Pancreas (tissue), 10 donors: ENCODE results near the gene EGF. TPM values are rescaled to one million over a fixed set of nuclear protein-coding genes. Genes with fewer than 3 reads are reported as not detected.
A peak's percentile ranks its signal among the peaks of the same experiment; 100 is the strongest.

ENCODE experiments used
- ATAC-seq, 4 donors: fragments of 200-7000 bp; cut with Tn5 transposase; one replicate each; pipeline versions ENCODE4 v1.8.0 to v1.9.1; 2020; ENCODE audit warnings: mild to moderate bottlenecking in 4 of 4, moderate library complexity in 4 of 4
- DNase-seq, 6 donors: peaks; one replicate each; pipeline ENCODE4 v3.0.0-alpha.2; 2020
- FAIRE-seq: peaks from 2 replicates; lab custom pipeline; 2012; peaks lifted over from hg19 to GRCh38; lab: Jason Lieb, UNC
- H3K27ac ChIP-seq, 4 donors: fragments of 200-600 bp; sonication (generic); 1 replicate in 3 of 4; 2 replicates in 1 of 4; pipeline versions ENCODE4 v1.5.0 to v1.8.0; 2020
- H3K27me3 ChIP-seq, 4 donors: fragments of 200-600 bp; one replicate each; pipeline ENCODE4 v1.8.0; 2021
- H3K36me3 ChIP-seq, 3 donors: fragments of 200-600 bp; sonication (generic) in 1 of 3; one replicate each; pipeline versions ENCODE4 v1.5.0 to v1.8.0; 2020 to 2021
- H3K4me1 ChIP-seq, 3 donors: fragments of 200-600 bp; one replicate each; pipeline ENCODE4 v1.8.0; 2021
- H3K4me3 ChIP-seq, 4 donors: fragments of 200-600 bp; sonication (generic) in 2 of 4; one replicate each; pipeline versions ENCODE4 v1.5.0 to v1.8.0; 2020 to 2021
- H3K9me3 ChIP-seq, 4 donors: fragments of 200-600 bp; one replicate each; pipeline ENCODE4 v1.8.0; 2021
- CTCF ChIP-seq, 4 donors: fragments of 200-600 bp; sonication (generic) in 3 of 4; IDR thresholded peaks; one replicate each; pipeline versions ENCODE4 v1.5.0 to v1.8.0; 2021; ENCODE audit warnings: antibody characterized with exemption in 4 of 4
- WGBS, 2 donors: extraction: QIAGEN DNeasy Blood & Tissue Kit; methylation state at CpG; one replicate each; pipeline ENCODE4 v1.1.7; 2013; 5-methylcytosine and 5-hydroxymethylcytosine counted together
- intact Hi-C, 3 donors: fragments of 100-400 bp; cut with DNase I; formaldehyde crosslinking; loops; one replicate each; pipeline versions ENCODE4 v1.11.1 to v1.14.2; 2022
- polyA plus RNA-seq, 2 donors: library from polyadenylated mRNA; stranded (reverse); fragments of 200-250 nt; gene quantifications; one replicate each; pipeline ENCODE4 v1.2.3, GENCODE V29; 2013
- total RNA-seq, 6 donors: library from RNA; stranded (reverse); fragmentation: NEBNext Ultra II Directional in 4 of 6; extraction: Animal tissue kit (Norgen Biotek cat#: 25700) in 4 of 6; gene quantifications; one replicate each; pipeline versions ENCODE4 v1.2.1 to v1.2.4, GENCODE V29; 2021 to 2023
- donor health status: healthy with polysubstance abuse.
- donor health status: DM: no; HTN: no; CAD: no; lungs with moderate emphysema.
- donor health status: DM: no; HTN: no; CAD: no.
- donor health status: control.
- donor health status: control.
- donor health status: Bipolar disorder and iron deficiency.
- donor health status: DM: yes; HTN: yes; CAD: no.
- donor health status: DM: no; HTN: no; CAD: no.
- donor health status: DM: no; HTN: no; CAD: no.
- donor health status: DM: yes; HTN: yes; CAD: no.

EGF gene
- total and polyA plus RNA-seq, 8 donors, result 12.8 to 67.2 (median 23.1) TPM

DNA sequence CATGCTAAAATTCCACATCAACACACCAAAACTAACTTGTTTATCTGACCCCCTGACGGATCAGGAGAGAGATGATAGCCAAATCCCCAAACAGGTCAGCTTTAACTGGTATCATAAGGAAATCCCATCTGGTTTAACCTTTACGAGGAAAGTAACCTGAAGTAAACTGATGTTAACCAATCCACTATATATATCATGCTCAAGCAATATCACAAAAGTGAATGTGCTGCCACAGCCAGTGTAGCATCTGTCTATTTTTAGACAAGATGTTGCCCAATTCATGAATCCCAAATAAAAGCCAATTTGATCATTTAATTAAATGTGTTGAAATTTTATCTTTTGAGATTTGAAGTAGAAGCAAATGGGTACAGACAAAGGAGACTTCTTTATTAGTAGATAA lies 44.5 kb downstream of the EGF start:
- Histone ChIP-seq H3K9me3 (no peaks in the 10 kb centered on the region), H3K4me3 (no peak overlapping the region), H3K4me1 (peaks cover 6 to 11% (median 8%) of the 10 kb centered on the region in 3 donors), H3K27ac (no peak overlapping the region), H3K36me3 (no peaks in the 10 kb centered on the region), H3K27me3 (no peaks in the 10 kb centered on the region)
- FAIRE-seq, result no peak
- no peak for DNase-seq
- TF ChIP-seq CTCF (IDR thresholded peaks at IDR 0.05), result no peak
- intact Hi-C loops, result no loop called here
- ATAC-seq, result no peak
- WGBS, 2 donors, result 85 to 93% methylated on average over 2 of the region's 2 CpGs

DNA sequence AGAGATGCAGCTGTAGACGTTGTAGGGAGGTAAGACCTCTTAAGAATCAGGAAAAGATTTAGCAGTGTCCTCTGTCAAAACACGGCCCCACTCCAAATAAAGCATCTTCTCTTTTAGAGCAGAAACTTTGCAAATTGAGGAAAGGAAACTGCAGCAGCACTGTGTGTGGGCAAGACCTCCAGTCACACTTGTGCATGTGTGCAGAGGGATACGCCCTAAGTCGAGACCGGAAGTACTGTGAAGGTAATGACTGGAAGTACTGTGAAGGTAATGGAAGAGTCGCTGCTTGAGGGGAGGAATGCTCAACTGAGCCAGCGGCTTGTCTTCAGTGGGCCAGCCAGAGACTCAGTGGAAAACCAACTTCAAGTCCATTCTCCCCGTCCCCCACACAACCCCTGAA lies 46.5 kb downstream of the EGF start:
- ATAC-seq (no peak), DNase-seq (no peak), FAIRE-seq (no peak)
- H3K9me3 ChIP-seq, result no peaks in the 10 kb centered on the region
- no peaks in the 10 kb centered on the region for H3K4me1 ChIP-seq
- peaks cover 0 to 6% (median 0%) of the 10 kb centered on the region in 3 donors for H3K36me3 ChIP-seq
- H3K27me3 ChIP-seq, result no peaks in the 10 kb centered on the region
- intact Hi-C loops, result no loop called here
- WGBS, 2 donors, result 88 to 92% methylated on average over 8 of the region's 8 CpGs
- no peak for TF ChIP-seq CTCF (IDR thresholded peaks at IDR 0.05)
- no peak overlapping the region for H3K27ac ChIP-seq
- no peak overlapping the region for H3K4me3 ChIP-seq

DNA sequence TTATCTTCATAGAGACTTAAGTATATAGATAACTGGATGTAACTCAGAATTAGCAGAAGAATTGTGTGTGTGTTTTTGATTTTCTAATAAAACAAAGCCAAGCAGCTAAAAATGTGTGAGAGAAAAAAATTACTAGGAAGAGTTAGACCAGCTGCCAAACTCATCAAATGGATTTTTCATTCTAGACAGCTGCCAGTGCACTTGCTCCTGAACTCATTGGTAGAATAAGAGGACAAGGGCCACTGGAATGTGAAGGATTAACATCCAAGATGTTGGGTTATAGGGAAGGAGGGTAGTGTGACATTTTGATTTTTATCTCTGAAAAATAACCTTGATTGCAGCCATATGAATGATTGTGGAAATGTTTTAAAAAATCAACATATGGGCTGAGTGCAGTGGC lies 49.7 kb downstream of the EGF start:
- Histone ChIP-seq H3K9me3 (no peaks in the 10 kb centered on the region), H3K27ac (no peak overlapping the region), H3K4me1 (peaks cover 0 to 13% (median 0%) of the 10 kb centered on the region in 3 donors), H3K4me3 (no peak overlapping the region), H3K27me3 (no peaks in the 10 kb centered on the region), H3K36me3 (peaks cover 0 to 6% (median 0%) of the 10 kb centered on the region in 3 donors)
- ATAC-seq (no peak), DNase-seq (no peak), FAIRE-seq (no peak)
- TF ChIP-seq CTCF (IDR thresholded peaks at IDR 0.05), result no peak
- intact Hi-C loops, result no loop called here

DNA sequence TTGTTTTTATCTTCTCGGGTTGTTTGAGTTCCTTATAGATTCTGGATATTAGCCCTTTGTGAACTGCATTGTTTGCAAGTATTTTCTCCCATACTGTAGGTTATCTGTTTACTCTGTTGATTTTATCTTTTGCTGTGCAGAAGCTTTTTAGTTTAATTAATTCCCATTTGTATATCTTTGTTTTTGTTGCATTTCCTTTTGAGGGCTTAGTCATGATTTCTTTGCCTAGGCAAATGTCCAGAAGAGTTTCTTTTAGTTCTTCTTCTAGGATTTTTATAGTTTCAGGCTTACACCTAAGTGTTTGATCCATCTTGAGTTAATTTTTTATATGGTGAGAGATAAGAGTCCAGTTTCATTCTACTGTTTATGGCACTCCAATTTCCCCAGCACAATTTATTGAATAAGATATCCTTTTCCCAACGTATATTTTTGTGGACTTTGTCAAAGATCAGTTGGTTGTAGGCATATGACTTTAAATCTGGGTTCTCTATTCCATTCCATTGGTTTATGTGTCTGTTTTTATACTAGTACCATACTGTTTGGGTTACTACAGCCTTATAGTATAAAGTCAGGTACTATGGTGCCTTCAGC lies 54.3 kb downstream of the EGF start:
- H3K4me1 ChIP-seq, result peaks cover 0 to 13% (median 0%) of the 10 kb centered on the region in 3 donors
- peaks cover 0 to 6% (median 0%) of the 10 kb centered on the region in 3 donors for H3K36me3 ChIP-seq
- no peaks in the 10 kb centered on the region for H3K27me3 ChIP-seq
- no peak overlapping the region for H3K4me3 ChIP-seq
- peak; percentile 41 for FAIRE-seq
- TF ChIP-seq CTCF (IDR thresholded peaks at IDR 0.05), result no peak
- DNase-seq, result no peak
- no peaks in the 10 kb centered on the region for H3K9me3 ChIP-seq
- 43 to 45% methylated on average over 2 of the region's 2 CpGs for WGBS, 2 donors
- no peak overlapping the region for H3K27ac ChIP-seq
- no peak for ATAC-seq
- intact Hi-C loops, result no loop called here

GRCh38 chr4:109967798-109968520 lies 55.3 kb downstream of the EGF start:
- Histone ChIP-seq H3K36me3 (peaks cover 0 to 6% (median 0%) of the 10 kb centered on the region in 3 donors), H3K4me3 (no peak overlapping the region), H3K4me1 (peaks cover 0 to 13% (median 0%) of the 10 kb centered on the region in 3 donors), H3K27me3 (no peaks in the 10 kb centered on the region), H3K27ac (no peak overlapping the region), H3K9me3 (no peaks in the 10 kb centered on the region)
- ATAC-seq (no peak), FAIRE-seq (peak; percentile 82), DNase-seq (no peak)
- TF ChIP-seq CTCF (IDR thresholded peaks at IDR 0.05), result no peak
- 88 to 93% methylated on average over 5 of the region's 5 CpGs for WGBS, 2 donors
- intact Hi-C loops, result no loop called here
